ENCODE data around the gene PES1. TPM values are rescaled to one million over a fixed set of nuclear protein-coding genes. Genes with fewer than 3 reads are reported as not detected.
"Not testable (repeated sequence)": the region's sequence is repeated elsewhere in the genome, so short reads cannot be mapped to it uniquely, and the experiment has no call there.

Gene PES1
- total and polyA plus RNA-seq, 2 donors (not counting 3 experiments of a cell fraction or from before 2014, with no cell fraction given): 110 to 135 TPM

DNA sequence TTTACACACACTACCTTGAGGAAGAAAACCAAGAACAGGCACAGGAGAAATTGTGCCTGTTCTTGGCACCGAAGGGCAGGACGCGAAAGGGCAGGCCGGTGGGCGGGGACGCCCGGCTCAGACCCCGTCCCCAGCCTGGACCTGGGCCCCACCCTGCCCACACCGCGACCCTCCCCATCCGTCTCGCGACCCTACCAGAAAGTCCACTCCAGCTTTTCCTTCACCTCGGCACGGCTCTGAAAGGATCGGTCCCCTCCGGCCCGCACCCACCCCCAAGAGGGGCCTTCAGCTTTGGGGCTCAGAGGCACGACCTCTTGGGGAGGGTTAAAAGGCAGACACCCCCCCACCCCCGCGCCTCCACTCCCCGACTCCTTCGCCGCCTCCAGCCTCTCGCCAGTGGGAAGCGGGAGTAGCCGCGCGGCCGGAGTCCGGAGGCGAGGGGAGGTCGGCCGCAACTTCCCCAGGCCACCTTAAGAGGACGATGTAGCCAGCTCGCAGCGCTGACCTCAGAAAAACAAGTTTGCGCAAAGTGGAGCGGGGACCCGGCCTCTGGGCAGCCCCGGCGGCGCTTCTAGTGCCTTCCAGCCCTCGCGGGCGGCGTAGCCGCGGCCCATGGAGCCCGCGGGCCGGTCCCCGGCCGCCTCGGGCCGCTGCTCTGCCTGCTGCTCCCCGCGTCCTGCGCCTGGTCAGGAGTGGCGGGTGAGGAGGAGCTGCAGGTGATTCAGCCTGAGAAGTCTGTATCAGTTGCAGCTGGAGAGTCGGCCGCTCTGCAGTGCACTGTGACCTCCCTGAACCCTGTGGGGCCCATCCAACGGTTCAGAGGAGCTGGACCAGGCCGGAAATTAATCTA lies 49.5 kb downstream of the PES1 start:
- H4K20me1 ChIP-seq (replicated peaks; ENCODE audit: control insufficient read depth, extremely low read depth, insufficient read depth, low read length): no peaks in the 10 kb centered on the region
- no peaks in the 10 kb centered on the region for H3K4me1 ChIP-seq (ENCODE audit: control insufficient read depth, extremely low read depth, insufficient read depth, low read length)
- H3K4me2 ChIP-seq (ENCODE audit: insufficient read depth, low read length): peak overlapping the region; percentile 39
- intact Hi-C loops (cut with micrococcal nuclease) (no loop called here), dilution Hi-C loops (cut with MboI; ENCODE audit: extremely low pct_ligation_motif_present, low sequenced_read_pairs) (no loop called here)
- ChIA-PET CTCF (interaction anchor here (1.0 to 1.1 kb wide), 2 partner anchors 10 to 57 kb away, joined by 3 read pairs; no protein-coding TSS in a partner anchor), POLR2A (interaction anchor here (0.5 kb wide), 1 partner anchor 42 kb away, joined by 4 read pairs; no protein-coding TSS in a partner anchor)
- H3K9me3 ChIP-seq (replicated peaks; ENCODE audit: control insufficient read depth, insufficient read depth, low read length): no peaks in the 10 kb centered on the region
- H3K9ac ChIP-seq (replicated peaks; ENCODE audit: extremely low read depth, insufficient read depth, low read length): no peak overlapping the region
- TF ChIP-seq, protein P1, sequence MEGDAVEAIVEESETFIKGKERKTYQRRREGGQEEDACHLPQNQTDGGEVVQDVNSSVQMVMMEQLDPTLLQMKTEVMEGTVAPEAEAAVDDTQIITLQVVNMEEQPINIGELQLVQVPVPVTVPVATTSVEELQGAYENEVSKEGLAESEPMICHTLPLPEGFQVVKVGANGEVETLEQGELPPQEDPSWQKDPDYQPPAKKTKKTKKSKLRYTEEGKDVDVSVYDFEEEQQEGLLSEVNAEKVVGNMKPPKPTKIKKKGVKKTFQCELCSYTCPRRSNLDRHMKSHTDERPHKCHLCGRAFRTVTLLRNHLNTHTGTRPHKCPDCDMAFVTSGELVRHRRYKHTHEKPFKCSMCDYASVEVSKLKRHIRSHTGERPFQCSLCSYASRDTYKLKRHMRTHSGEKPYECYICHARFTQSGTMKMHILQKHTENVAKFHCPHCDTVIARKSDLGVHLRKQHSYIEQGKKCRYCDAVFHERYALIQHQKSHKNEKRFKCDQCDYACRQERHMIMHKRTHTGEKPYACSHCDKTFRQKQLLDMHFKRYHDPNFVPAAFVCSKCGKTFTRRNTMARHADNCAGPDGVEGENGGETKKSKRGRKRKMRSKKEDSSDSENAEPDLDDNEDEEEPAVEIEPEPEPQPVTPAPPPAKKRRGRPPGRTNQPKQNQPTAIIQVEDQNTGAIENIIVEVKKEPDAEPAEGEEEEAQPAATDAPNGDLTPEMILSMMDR (IDR thresholded peaks at IDR 0.05; ENCODE audit: extremely low read depth in 1 of 2, insufficient read depth in 1 of 2, low read depth in 1 of 2, low read length in 2 of 2): no peak
- TF ChIP-seq EZH2 (IDR thresholded peaks at IDR 0.05; ENCODE audit: borderline replicate concordance, low read depth, low read length, severe bottlenecking): peak; percentile 84
- H3K79me2 ChIP-seq (ENCODE audit: control insufficient read depth, insufficient read depth, low read length): no peaks in the 10 kb centered on the region
- no peak overlapping the region for H3K27ac ChIP-seq (ENCODE audit: insufficient read depth, low read depth, low read length)
- no TSS peak for BruUV-seq (replicated peaks)
- peaks cover 14 to 15% of the 10 kb centered on the region in 2 experiments for H3K27me3 ChIP-seq (ENCODE audit: control insufficient read depth in 2 of 2, insufficient read depth in 2 of 2, low read length in 2 of 2)
- H3K36me3 ChIP-seq (ENCODE audit: control insufficient read depth in 2 of 2, extremely low read depth in 1 of 2, insufficient read depth in 2 of 2, low read length in 2 of 2): no peaks in the 10 kb centered on the region
- H3K9me1 ChIP-seq (replicated peaks; ENCODE audit: control insufficient read depth, extremely low read depth, insufficient read depth, low read length): no peaks in the 10 kb centered on the region
- DNase-seq (ENCODE audit: low read depth, low spot score) (no peak), FAIRE-seq (peak; percentile 54)
- peak overlapping the region in 1 of 3 experiments; percentile 10 for H3K4me3 ChIP-seq (replicated peaks in 1 of 3; ENCODE audit: insufficient read depth in 1 of 3, low read depth in 1 of 3, low read length in 3 of 3)
- peak overlapping the region; percentile 58 for H2AFZ ChIP-seq (ENCODE audit: low read depth, low read length)

DNA sequence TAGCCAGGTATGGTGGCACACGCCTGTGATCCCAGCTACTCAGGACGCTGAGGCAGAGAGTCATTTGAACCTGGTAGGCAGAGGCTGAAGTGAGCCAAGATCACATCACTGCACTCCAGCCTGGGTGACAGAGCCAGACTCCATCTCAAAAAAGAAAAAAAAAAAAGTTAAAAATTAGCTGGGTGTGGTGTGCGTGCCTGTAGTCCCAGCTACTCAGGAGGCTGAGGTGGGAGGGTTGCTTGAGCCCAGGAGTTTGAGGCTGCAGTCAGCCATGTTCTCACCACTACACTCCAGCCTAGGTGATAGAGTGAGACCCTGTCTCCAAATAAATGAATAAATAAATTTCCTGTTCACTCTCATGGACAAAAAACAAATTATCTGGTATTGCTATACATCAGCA lies 50.2 kb downstream of the PES1 start:
- H3K27ac ChIP-seq (ENCODE audit: insufficient read depth, low read depth, low read length); H3K79me2 ChIP-seq (ENCODE audit: control insufficient read depth, insufficient read depth, low read length); H2AFZ ChIP-seq (ENCODE audit: low read depth, low read length); H3K4me2 ChIP-seq (ENCODE audit: insufficient read depth, low read length); FAIRE-seq; H3K9ac ChIP-seq (replicated peaks; ENCODE audit: extremely low read depth, insufficient read depth, low read length); intact Hi-C loops (cut with micrococcal nuclease); H4K20me1 ChIP-seq (replicated peaks; ENCODE audit: control insufficient read depth, extremely low read depth, insufficient read depth, low read length); dilution Hi-C loops (cut with MboI; ENCODE audit: extremely low pct_ligation_motif_present, low sequenced_read_pairs); H3K36me3 ChIP-seq (ENCODE audit: control insufficient read depth in 2 of 2, extremely low read depth in 1 of 2, insufficient read depth in 2 of 2, low read length in 2 of 2); H3K9me1 ChIP-seq (replicated peaks; ENCODE audit: control insufficient read depth, extremely low read depth, insufficient read depth, low read length); DNase-seq (ENCODE audit: low read depth, low spot score); H3K4me3 ChIP-seq (replicated peaks in 1 of 3; ENCODE audit: insufficient read depth in 1 of 3, low read depth in 1 of 3, low read length in 3 of 3); H3K4me1 ChIP-seq (ENCODE audit: control insufficient read depth, extremely low read depth, insufficient read depth, low read length); H3K9me3 ChIP-seq (replicated peaks; ENCODE audit: control insufficient read depth, insufficient read depth, low read length); BruUV-seq (replicated peaks): not testable (repeated sequence)
- peaks cover 14 to 15% of the 10 kb centered on the region in 2 experiments for H3K27me3 ChIP-seq (ENCODE audit: control insufficient read depth in 2 of 2, insufficient read depth in 2 of 2, low read length in 2 of 2)
- CTCF ChIA-PET: interaction anchor here (0.7 to 1.1 kb wide), 3 partner anchors 10 to 70 kb away, joined by 3 read pairs; partner anchors contain the start of gene SEC14L3
- POLR2A ChIA-PET: interaction anchor here (0.5 to 0.7 kb wide), 2 partner anchors 41 to 60 kb away, joined by 4 read pairs; no protein-coding TSS in a partner anchor

Data from endothelial cell of umbilical vein (primary cell).